ENCODE data around the gene TBX21. TPM values are rescaled to one million over a fixed set of nuclear protein-coding genes. Genes with fewer than 3 reads are reported as not detected.

TBX21 gene
- total and polyA plus RNA-seq, 12 donors: 0.07 to 2.0 (median 0.21) TPM; not detected in 4

DNA sequence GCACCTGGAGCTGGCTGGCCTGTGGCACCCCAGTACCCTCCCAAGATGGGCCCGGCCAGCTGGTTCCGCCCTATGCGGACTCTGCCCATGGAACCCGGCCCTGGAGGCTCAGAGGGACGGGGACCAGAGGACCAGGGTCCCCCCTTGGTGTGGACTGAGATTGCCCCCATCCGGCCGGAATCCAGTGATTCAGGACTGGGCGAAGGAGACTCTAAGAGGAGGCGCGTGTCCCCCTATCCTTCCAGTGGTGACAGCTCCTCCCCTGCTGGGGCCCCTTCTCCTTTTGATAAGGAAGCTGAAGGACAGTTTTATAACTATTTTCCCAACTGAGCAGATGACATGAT is 12.0 kb downstream of the TBX21 start:
- no peak overlapping the region for H3K27ac ChIP-seq
- DNase-seq: no peak
- no peak overlapping the region for H3K4me3 ChIP-seq
- no peaks in the 10 kb centered on the region for H3K36me3 ChIP-seq
- H3K9me3 ChIP-seq: no peaks in the 10 kb centered on the region
- peak in 1 of 8 donors; percentile 49 for ATAC-seq
- peaks cover 3 to 74% (median 55%) of the 10 kb centered on the region in 7 donors for H3K27me3 ChIP-seq
- intact Hi-C loops (cut with DNase I): no loop called here
- 52 to 54% methylated on average over 10 of the region's 10 CpGs for WGBS, 2 donors
- TF ChIP-seq, protein P1, sequence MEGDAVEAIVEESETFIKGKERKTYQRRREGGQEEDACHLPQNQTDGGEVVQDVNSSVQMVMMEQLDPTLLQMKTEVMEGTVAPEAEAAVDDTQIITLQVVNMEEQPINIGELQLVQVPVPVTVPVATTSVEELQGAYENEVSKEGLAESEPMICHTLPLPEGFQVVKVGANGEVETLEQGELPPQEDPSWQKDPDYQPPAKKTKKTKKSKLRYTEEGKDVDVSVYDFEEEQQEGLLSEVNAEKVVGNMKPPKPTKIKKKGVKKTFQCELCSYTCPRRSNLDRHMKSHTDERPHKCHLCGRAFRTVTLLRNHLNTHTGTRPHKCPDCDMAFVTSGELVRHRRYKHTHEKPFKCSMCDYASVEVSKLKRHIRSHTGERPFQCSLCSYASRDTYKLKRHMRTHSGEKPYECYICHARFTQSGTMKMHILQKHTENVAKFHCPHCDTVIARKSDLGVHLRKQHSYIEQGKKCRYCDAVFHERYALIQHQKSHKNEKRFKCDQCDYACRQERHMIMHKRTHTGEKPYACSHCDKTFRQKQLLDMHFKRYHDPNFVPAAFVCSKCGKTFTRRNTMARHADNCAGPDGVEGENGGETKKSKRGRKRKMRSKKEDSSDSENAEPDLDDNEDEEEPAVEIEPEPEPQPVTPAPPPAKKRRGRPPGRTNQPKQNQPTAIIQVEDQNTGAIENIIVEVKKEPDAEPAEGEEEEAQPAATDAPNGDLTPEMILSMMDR (IDR thresholded peaks at IDR 0.05): peak in 1 of 9 donors; percentile 12
- peaks cover 0 to 8% (median 0%) of the 10 kb centered on the region in 9 donors for H3K4me1 ChIP-seq

DNA sequence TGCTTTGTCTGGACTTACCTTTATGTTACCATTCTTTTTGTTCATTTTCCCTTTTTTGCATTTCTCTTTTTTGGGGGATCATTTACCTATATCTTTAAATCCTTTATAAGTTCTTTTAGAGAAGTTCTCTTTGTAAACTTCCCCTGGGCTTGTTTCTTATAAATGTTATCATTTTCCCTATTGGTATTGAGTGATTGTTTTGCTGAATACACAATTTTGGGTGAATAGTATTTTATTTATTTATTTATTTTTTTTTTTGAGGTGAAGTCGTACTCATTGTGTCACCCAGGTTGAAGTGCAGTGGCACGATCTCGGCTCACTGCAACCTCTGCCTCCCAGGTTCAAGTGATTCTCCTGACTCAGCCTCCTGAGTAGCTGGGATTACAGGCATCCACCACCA is 18.4 kb downstream of the TBX21 start:
- no peak for ATAC-seq
- WGBS, 2 donors: 82 to 95% methylated on average over 3 of the region's 3 CpGs
- intact Hi-C loops (cut with DNase I): no loop called here
- Histone ChIP-seq H3K4me3 (no peak overlapping the region), H3K9me3 (peaks cover 0 to 11% (median 0%) of the 10 kb centered on the region in 11 donors), H3K27me3 (peaks cover 0 to 86% (median 59%) of the 10 kb centered on the region in 7 donors), H3K4me1 (no peaks in the 10 kb centered on the region), H3K36me3 (no peaks in the 10 kb centered on the region), H3K27ac (no peak overlapping the region)
- DNase-seq: no peak
- TF ChIP-seq, protein P1 (IDR thresholded peaks at IDR 0.05): no peak

DNA sequence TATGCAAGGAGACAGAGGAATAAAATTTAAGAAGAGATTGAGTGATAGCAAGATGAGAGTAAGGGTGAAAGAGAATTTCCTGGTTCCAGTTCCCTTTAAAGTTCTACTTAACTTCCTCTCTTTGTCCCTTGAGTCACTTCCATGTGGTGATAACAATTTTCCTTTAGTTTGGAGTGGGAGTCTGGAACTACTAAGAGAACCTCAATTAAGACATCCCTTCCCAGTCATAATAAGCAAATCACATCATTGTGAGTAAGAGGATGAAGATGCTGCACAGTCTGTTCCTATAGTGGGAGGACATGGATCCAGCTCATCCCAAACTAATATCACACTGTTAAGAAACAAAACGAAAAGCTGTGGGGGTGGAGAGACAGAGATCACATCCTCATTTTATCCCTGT is 24.4 kb downstream of the TBX21 start:
- TF ChIP-seq, protein P1 (IDR thresholded peaks at IDR 0.05): no peak
- Histone ChIP-seq H3K27ac (no peak overlapping the region), H3K36me3 (no peaks in the 10 kb centered on the region), H3K27me3 (peaks cover 0 to 69% (median 29%) of the 10 kb centered on the region in 7 donors), H3K9me3 (peaks cover 0 to 43% (median 7%) of the 10 kb centered on the region in 11 donors), H3K4me3 (no peak overlapping the region), H3K4me1 (no peaks in the 10 kb centered on the region)
- DNase-seq: no peak
- ATAC-seq: no peak
- WGBS, 2 donors: 40 to 50% methylated on average over 1 of the region's 1 CpG
- intact Hi-C loops (cut with DNase I): no loop called here

DNA sequence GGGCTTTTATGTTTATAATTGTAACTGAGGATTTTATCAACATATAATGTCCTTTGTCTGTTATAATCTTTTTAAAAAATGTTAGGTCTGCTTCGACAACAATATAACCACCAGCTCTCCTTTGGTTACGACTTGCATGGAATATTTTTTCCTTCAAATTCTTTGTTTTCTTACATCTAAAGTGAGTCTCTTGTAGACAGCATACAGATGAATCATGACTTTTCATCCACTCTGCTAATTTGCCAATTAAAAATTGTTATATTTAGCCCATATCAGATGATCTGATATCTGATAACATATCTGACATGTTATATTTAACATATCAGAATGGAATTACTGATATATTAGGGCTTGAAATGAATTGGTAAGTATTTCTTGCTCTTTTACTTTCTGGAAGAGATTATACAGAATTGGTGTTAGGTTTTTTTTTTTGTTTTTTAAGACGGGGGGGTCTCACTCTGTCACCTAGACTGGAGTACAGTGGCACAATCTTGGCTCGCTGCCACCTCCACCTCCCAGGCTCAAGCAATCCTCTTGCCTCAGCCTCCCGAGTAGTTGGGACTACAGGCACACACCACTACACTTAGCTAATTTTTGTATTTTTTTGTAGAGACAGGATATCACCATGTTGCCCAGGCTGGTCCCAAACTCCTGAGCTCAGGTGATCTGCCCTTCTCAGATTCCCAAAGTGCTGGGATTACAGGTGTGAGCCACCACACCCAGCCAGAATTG is 27.5 kb downstream of the TBX21 start:
- TF ChIP-seq, protein P1 (IDR thresholded peaks at IDR 0.05): no peak
- peaks cover 0 to 57% (median 17%) of the 10 kb centered on the region in 11 donors for H3K9me3 ChIP-seq
- intact Hi-C loops (cut with DNase I): loop anchor here in 1 of 10 donors (2.0 kb wide), 1 partner anchor 20 kb away; no protein-coding TSS in a partner anchor
- ATAC-seq (no peak), DNase-seq (no peak)
- H3K4me3 ChIP-seq: no peak overlapping the region
- no peak overlapping the region for H3K27ac ChIP-seq
- H3K36me3 ChIP-seq: no peaks in the 10 kb centered on the region
- WGBS, 2 donors: 71 to 73% methylated on average over 5 of the region's 5 CpGs
- peaks cover 0 to 42% (median 11%) of the 10 kb centered on the region in 7 donors for H3K27me3 ChIP-seq
- H3K4me1 ChIP-seq: no peaks in the 10 kb centered on the region

Measured in heart right ventricle (tissue), 16 donors.